ENCODE data around the gene IL25.

DNA sequence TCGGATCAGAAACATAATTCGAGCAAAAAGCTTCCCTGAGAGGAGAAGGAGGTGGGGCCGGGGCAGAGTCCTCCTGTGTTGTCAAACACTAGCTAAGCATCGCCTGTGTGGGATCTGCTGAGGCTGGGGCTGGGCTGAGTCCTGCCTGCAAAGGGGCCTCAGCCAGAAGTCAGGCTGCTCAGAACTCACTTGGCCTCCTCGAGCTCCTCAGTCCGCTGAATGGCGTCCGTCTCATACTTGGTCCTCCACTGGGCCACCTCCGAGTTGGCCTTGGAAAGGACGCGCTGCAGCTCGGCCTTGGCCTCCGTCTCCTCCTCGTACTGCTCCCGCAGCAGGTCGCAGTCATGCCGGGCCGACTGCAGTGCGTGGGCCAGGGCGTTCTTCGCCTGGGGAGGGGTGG is 45.4 kb downstream of the IL25 start:
- TF ChIP-seq JUNB (IDR thresholded peaks at IDR 0.05) (no peak), CBFB (IDR thresholded peaks at IDR 0.05; ENCODE audit: low read depth) (no peak), POLR2A (IDR thresholded peaks at IDR 0.05; ENCODE audit: low read depth, low read length) (no peak)

Data from GM12878 (cell line).